Activated T-cell treated with anti-CD3 and anti-CD28 coated beads, Interleukin-2, amount 50 U/mL, for 24 hours (primary cell): ENCODE results near the gene GAPDHS.

Source experiments
- DNase-seq: peaks from one replicate; pipeline ENCODE4 v3.0.0-alpha.2; 2020
- H3K27ac Mint-ChIP-seq: 2 replicates; pipeline ENCODE4 v1.8.0; 2020; ENCODE audit warnings: mild to moderate bottlenecking, mixed read lengths
- H3K27me3 Mint-ChIP-seq: 2 replicates; pipeline ENCODE4 v1.8.0; 2020; ENCODE audit warnings: mixed read lengths
- H3K36me3 Mint-ChIP-seq: 2 replicates; pipeline ENCODE4 v1.8.0; 2020; ENCODE audit warnings: low read depth, mixed read lengths
- H3K4me1 Mint-ChIP-seq: 2 replicates; pipeline ENCODE4 v1.8.0; 2020; ENCODE audit warnings: low read depth, mixed read lengths
- H3K4me3 Mint-ChIP-seq: 2 replicates; pipeline ENCODE4 v1.8.0; 2020; ENCODE audit warnings: mild to moderate bottlenecking, moderate library complexity, mixed read lengths
- H3K9me3 Mint-ChIP-seq: 2 replicates; pipeline ENCODE4 v1.8.0; 2020; ENCODE audit warnings: mixed read lengths

GAPDHS gene

GRCh38 chr19:35555301-35556005 lies 22.2 kb downstream of the GAPDHS start:
- Mint-ChIP-seq H3K27ac (no peak overlapping the region), H3K4me1 (peaks cover 10% of the 10 kb centered on the region), H3K9me3 (no peaks in the 10 kb centered on the region), H3K36me3 (peaks cover 10% of the 10 kb centered on the region), H3K27me3 (peaks cover 28% of the 10 kb centered on the region), H3K4me3 (no peak overlapping the region)
- no peak for DNase-seq

GRCh38 chr19:35556025-35556590 lies 22.9 kb downstream of the GAPDHS start:
- no peak overlapping the region for H3K27ac Mint-ChIP-seq
- no peak overlapping the region for H3K4me3 Mint-ChIP-seq
- H3K27me3 Mint-ChIP-seq: peaks cover 35% of the 10 kb centered on the region

GRCh38 chr19:35556846-35557538 lies 23.7 kb downstream of the GAPDHS start:
- peaks cover 42% of the 10 kb centered on the region for H3K27me3 Mint-ChIP-seq
- peak overlapping the region; percentile 18 for H3K4me3 Mint-ChIP-seq
- H3K36me3 Mint-ChIP-seq: no peaks in the 10 kb centered on the region
- no peak for DNase-seq
- H3K4me1 Mint-ChIP-seq: peaks cover 10% of the 10 kb centered on the region
- no peaks in the 10 kb centered on the region for H3K9me3 Mint-ChIP-seq
- no peak overlapping the region for H3K27ac Mint-ChIP-seq

More at GRCh38 chr19:35556025-35556590, 22.9 kb downstream of the GAPDHS start:
- no peaks in the 10 kb centered on the region for H3K9me3 Mint-ChIP-seq
- DNase-seq: no peak
- peaks cover 3% of the 10 kb centered on the region for H3K36me3 Mint-ChIP-seq
- H3K4me1 Mint-ChIP-seq: peaks cover 10% of the 10 kb centered on the region

GRCh38 chr19:35557539-35558399 lies 24.5 kb downstream of the GAPDHS start:
- Mint-ChIP-seq H3K9me3 (no peaks in the 10 kb centered on the region), H3K27ac (no peak overlapping the region), H3K27me3 (peaks cover 49% of the 10 kb centered on the region), H3K4me3 (peak overlapping the region; percentile 66), H3K4me1 (peaks cover 10% of the 10 kb centered on the region), H3K36me3 (no peaks in the 10 kb centered on the region)
- DNase-seq: peak; percentile 76

- no peaks in the 10 kb centered on the region for H3K36me3 Mint-ChIP-seq
Measured at GRCh38 chr19:35558400-35559280, 25.4 kb downstream of the GAPDHS start.

GRCh38 chr19:35559281-35559659 lies 26.0 kb downstream of the GAPDHS start:
- peak; percentile 28 for DNase-seq
- Mint-ChIP-seq H3K9me3 (no peaks in the 10 kb centered on the region), H3K4me1 (peaks cover 10% of the 10 kb centered on the region), H3K27ac (no peak overlapping the region), H3K4me3 (no peak overlapping the region), H3K27me3 (peaks cover 60% of the 10 kb centered on the region), H3K36me3 (no peaks in the 10 kb centered on the region)

More at GRCh38 chr19:35558400-35559280, 25.4 kb downstream of the GAPDHS start:
- Mint-ChIP-seq H3K4me1 (peaks cover 10% of the 10 kb centered on the region), H3K27me3 (peaks cover 56% of the 10 kb centered on the region), H3K4me3 (no peak overlapping the region), H3K27ac (no peak overlapping the region), H3K9me3 (no peaks in the 10 kb centered on the region)
- DNase-seq: peak; percentile 28

GRCh38 chr19:35559781-35560180 lies 26.5 kb downstream of the GAPDHS start:
- no peak overlapping the region for H3K27ac Mint-ChIP-seq
- H3K27me3 Mint-ChIP-seq: peaks cover 65% of the 10 kb centered on the region
- no peaks in the 10 kb centered on the region for H3K9me3 Mint-ChIP-seq
- H3K4me1 Mint-ChIP-seq: peaks cover 10% of the 10 kb centered on the region
- DNase-seq: peak; percentile 13
- no peak overlapping the region for H3K4me3 Mint-ChIP-seq
- H3K36me3 Mint-ChIP-seq: no peaks in the 10 kb centered on the region

GRCh38 chr19:35560271-35560670 lies 27.0 kb downstream of the GAPDHS start:
- no peaks in the 10 kb centered on the region for H3K36me3 Mint-ChIP-seq
- H3K27ac Mint-ChIP-seq: no peak overlapping the region
- peaks cover 10% of the 10 kb centered on the region for H3K4me1 Mint-ChIP-seq
- DNase-seq: peak; percentile 15
- no peak overlapping the region for H3K4me3 Mint-ChIP-seq
- no peaks in the 10 kb centered on the region for H3K9me3 Mint-ChIP-seq
- H3K27me3 Mint-ChIP-seq: peaks cover 69% of the 10 kb centered on the region

GRCh38 chr19:35560677-35561076 lies 27.4 kb downstream of the GAPDHS start:
- Mint-ChIP-seq H3K27ac (no peak overlapping the region), H3K9me3 (no peaks in the 10 kb centered on the region), H3K4me3 (no peak overlapping the region), H3K36me3 (no peaks in the 10 kb centered on the region), H3K27me3 (peaks cover 73% of the 10 kb centered on the region), H3K4me1 (peaks cover 10% of the 10 kb centered on the region)
- peak; percentile 15 for DNase-seq

- DNase-seq: peak; percentile 8
- H3K27ac Mint-ChIP-seq: no peak overlapping the region
- H3K4me1 Mint-ChIP-seq: peaks cover 10% of the 10 kb centered on the region
- H3K9me3 Mint-ChIP-seq: no peaks in the 10 kb centered on the region
- peaks cover 73% of the 10 kb centered on the region for H3K27me3 Mint-ChIP-seq
- H3K4me3 Mint-ChIP-seq: no peak overlapping the region
- no peaks in the 10 kb centered on the region for H3K36me3 Mint-ChIP-seq
Measured at GRCh38 chr19:35561436-35561835, 28.2 kb downstream of the GAPDHS start.

GRCh38 chr19:35562336-35562735 lies 29.1 kb downstream of the GAPDHS start:
- Mint-ChIP-seq H3K9me3 (no peaks in the 10 kb centered on the region), H3K27me3 (peaks cover 77% of the 10 kb centered on the region), H3K4me3 (no peak overlapping the region), H3K27ac (no peak overlapping the region), H3K4me1 (peaks cover 8% of the 10 kb centered on the region), H3K36me3 (no peaks in the 10 kb centered on the region)
- DNase-seq: no peak

- H3K4me3 Mint-ChIP-seq: no peak overlapping the region
- peaks cover 75% of the 10 kb centered on the region for H3K27me3 Mint-ChIP-seq
- no peaks in the 10 kb centered on the region for H3K9me3 Mint-ChIP-seq
- DNase-seq: no peak
- peaks cover 7% of the 10 kb centered on the region for H3K4me1 Mint-ChIP-seq
- no peaks in the 10 kb centered on the region for H3K36me3 Mint-ChIP-seq
- H3K27ac Mint-ChIP-seq: no peak overlapping the region
Measured at GRCh38 chr19:35562776-35563175, 29.5 kb downstream of the GAPDHS start.

- Mint-ChIP-seq H3K4me3 (no peak within 1 kb of the TSS), H3K4me1 (peaks cover 5% of the 10 kb centered on the region), H3K27ac (no peak within 1 kb of the TSS), H3K27me3 (peaks cover 73% of the 10 kb centered on the region), H3K9me3 (no peaks in the 10 kb centered on the region), H3K36me3 (no peaks in the 10 kb centered on the region)
- DNase-seq: no peak
Measured at GRCh38 chr19:35563207-35563829, 30.1 kb downstream of the GAPDHS start, which contains the start of gene ATP4A. TSS of gene ATP4A (minus strand) at chr19:35563658. CDS start at chr19:35563629, 29 bp downstream.
